Transverse colon (tissue), 4 donors: Measurements from ENCODE around the gene TMEM130. TPM values are rescaled to one million over a fixed set of nuclear protein-coding genes. Genes with fewer than 3 reads are reported as not detected.
A peak's percentile ranks its signal among the peaks of the same experiment; 100 is the strongest.

Experiments used
- DNase-seq: peaks from one replicate; pipeline ENCODE4 v3.0.0-alpha.2; 2019
- H3K27ac ChIP-seq, 4 donors: fragments of 200-600 bp; sonication (generic); 2 replicates each; pipeline ENCODE4 v1.5.1; 2016 to 2018; ENCODE audit warnings: inconsistent platforms in 4 of 4
- H3K27me3 ChIP-seq: fragments of 200-600 bp; sonication (generic); 2 replicates; pipeline ENCODE4 v1.5.1; 2017; ENCODE audit warnings: inconsistent platforms
- H3K36me3 ChIP-seq, 4 donors: fragments of 200-600 bp; sonication (generic); 2 replicates each; pipeline ENCODE4 v1.5.1; 2017 to 2019; ENCODE audit warnings: inconsistent platforms in 4 of 4
- H3K4me1 ChIP-seq, 4 donors: fragments of 200-600 bp; sonication (generic); 2 replicates each; pipeline ENCODE4 v1.5.1; 2017 to 2020; ENCODE audit warnings: inconsistent platforms in 4 of 4
- H3K4me3 ChIP-seq, 4 donors: fragments of 200-600 bp; sonication (generic); 1 replicate in 1 of 4; 2 replicates in 3 of 4; pipeline versions ENCODE4 v1.5.1 to v1.6.1; 2017 to 2019; ENCODE audit warnings: inconsistent platforms in 4 of 4
- H3K9me3 ChIP-seq, 2 donors: fragments of 200-600 bp; sonication (generic); 2 replicates each; pipeline ENCODE4 v1.5.1; 2017 to 2019; ENCODE audit warnings: inconsistent platforms in 2 of 2
- EP300 ChIP-seq: sonication (generic); formaldehyde crosslinking; IDR thresholded peaks from one replicate; pipeline ENCODE4 v1.6.1; 2017; ENCODE audit warnings: antibody characterized with exemption, low read depth
- POLR2A ChIP-seq: fragments of 450-650 bp; IDR thresholded peaks from one replicate; pipeline ENCODE4 v1.6.1; 2016; ENCODE audit warnings: antibody characterized with exemption, mild to moderate bottlenecking, moderate library complexity
- POLR2AphosphoS5 ChIP-seq, 3 donors: sonication (generic); formaldehyde crosslinking; IDR thresholded peaks; one replicate each; pipeline ENCODE4 v1.6.1; 2016; ENCODE audit warnings: antibody characterized with exemption in 3 of 3
- WGBS, 2 donors: methylation state at CpG; one replicate each; pipeline ENCODE4 v1.1.5; 2018; ENCODE audit warnings: low coverage in 1 of 2; 5-methylcytosine and 5-hydroxymethylcytosine counted together
- in situ Hi-C, 4 donors: fragments of 200-750 bp; cut with MboI; loops; one replicate each; pipeline versions ENCODE4 v1.15.0 to v1.15.1; 2017; ENCODE audit warnings: low sequenced_read_pairs in 3 of 4, low pct_ligation_motif_present in 1 of 4, low pct_unique_long_range_greater_than_20kb in 1 of 4
- intact Hi-C: fragments of 100-400 bp; cut with DNase I; formaldehyde crosslinking; loops from one replicate; pipeline ENCODE4 v1.15.1; 2023; ENCODE audit warnings: low total_unique reads
- total RNA-seq, 4 donors: library from RNA; depleted of rRNA; stranded (reverse); fragments of >200 nt; gene quantifications; one replicate each; pipeline ENCODE4 v1.1.0, GENCODE V29; 2016
- TF ChIP-seq, protein P1 (sequence below), 5 experiments: fragments of 200-600 bp in 3 of 5; fragments of 450-650 bp in 2 of 5; sonication (generic) in 3 of 5; IDR thresholded peaks; 1 replicate in 2 of 5; 2 replicates in 3 of 5; pipeline ENCODE4 v1.5.1; 2016 to 2017; ENCODE audit warnings: antibody characterized with exemption in 5 of 5, inconsistent platforms in 3 of 5, mild to moderate bottlenecking in 2 of 5, moderate library complexity in 1 of 5

The TMEM130 gene
- total RNA-seq, 4 donors from 2014 or later: 0.14 to 1.5 (median 1.1) TPM; not detected in 1

DNA sequence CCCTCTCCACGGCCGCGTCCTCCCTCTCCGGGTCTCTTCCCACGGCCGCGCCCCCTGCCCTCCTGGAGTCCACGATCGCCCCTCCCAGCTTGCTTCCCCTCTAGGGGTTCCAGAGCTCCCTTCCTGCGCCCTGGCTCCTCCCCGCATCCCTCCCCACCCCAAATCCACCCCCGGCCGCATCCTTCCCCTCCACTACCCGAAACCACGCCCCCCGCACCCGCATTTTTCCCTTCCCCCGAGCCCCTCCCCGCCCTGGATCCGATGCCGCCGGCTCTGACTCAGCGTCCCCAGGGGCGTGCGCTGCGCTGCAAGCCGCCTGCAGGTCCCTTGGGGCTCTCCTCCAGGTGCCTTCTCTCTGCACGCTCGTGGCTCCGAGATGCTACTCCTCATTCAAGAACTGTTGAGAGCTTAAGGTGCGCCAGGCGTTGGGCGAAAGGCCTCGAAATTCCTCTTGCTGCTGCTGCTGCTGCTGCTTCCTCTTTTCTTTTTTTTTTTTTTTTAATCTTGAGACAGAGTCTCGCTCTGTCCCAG is 372 bp upstream of the TMEM130 start:
- 0% methylated on average over 35 of the region's 35 CpGs; no CpG with 5 or more reads in 1 of the 2 donors for WGBS, 2 donors
- peak overlapping the region in 3 of 4 donors; percentile 7 to 50 (median 22) for H3K4me3 ChIP-seq
- peaks cover 0 to 15% (median 7%) of the 10 kb centered on the region in 4 donors for H3K4me1 ChIP-seq
- H3K27me3 ChIP-seq: peaks cover 51% of the 10 kb centered on the region
- peak; percentile 26 for DNase-seq
- intact Hi-C loops (no loop called here), in situ Hi-C loops (no loop called here)
- TF ChIP-seq POLR2A: no peak
- no peak for TF ChIP-seq EP300
- no peak for TF ChIP-seq POLR2AphosphoS5 (IDR thresholded peaks at IDR 0.05)
- TF ChIP-seq, protein P1, sequence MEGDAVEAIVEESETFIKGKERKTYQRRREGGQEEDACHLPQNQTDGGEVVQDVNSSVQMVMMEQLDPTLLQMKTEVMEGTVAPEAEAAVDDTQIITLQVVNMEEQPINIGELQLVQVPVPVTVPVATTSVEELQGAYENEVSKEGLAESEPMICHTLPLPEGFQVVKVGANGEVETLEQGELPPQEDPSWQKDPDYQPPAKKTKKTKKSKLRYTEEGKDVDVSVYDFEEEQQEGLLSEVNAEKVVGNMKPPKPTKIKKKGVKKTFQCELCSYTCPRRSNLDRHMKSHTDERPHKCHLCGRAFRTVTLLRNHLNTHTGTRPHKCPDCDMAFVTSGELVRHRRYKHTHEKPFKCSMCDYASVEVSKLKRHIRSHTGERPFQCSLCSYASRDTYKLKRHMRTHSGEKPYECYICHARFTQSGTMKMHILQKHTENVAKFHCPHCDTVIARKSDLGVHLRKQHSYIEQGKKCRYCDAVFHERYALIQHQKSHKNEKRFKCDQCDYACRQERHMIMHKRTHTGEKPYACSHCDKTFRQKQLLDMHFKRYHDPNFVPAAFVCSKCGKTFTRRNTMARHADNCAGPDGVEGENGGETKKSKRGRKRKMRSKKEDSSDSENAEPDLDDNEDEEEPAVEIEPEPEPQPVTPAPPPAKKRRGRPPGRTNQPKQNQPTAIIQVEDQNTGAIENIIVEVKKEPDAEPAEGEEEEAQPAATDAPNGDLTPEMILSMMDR (IDR thresholded peaks at IDR 0.05): no peak
- no peaks in the 10 kb centered on the region for H3K36me3 ChIP-seq
- H3K27ac ChIP-seq: no peak overlapping the region
- H3K9me3 ChIP-seq: no peaks in the 10 kb centered on the region

DNA sequence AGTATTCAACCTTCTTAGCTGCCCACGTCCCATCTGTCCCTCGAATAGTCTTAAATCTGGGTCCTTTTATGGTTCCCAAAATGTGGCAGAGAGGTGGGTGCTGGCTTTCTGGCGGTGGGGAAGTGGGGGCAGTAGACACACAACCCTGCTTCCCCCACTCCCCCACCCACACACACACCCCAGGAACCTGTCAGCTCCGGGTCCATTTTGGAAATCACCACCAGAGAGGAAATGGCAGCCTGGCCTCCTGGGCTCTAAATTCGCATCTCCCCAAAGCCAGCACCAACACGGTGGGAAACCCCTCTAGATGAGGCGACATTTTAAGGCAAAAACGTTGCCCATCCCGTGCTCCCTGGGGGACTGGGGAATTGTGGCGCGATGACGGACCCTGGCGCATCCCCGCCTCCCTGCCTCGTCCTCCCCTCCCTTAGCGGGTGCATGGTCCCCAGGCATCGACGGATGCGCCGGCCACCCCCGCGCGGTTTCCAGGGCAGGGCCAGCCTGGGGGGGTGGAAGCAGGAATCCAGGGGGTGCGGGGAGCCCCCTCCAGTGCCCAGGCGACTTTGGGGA is 702 bp downstream of the TMEM130 start:
- H3K4me1 ChIP-seq: peaks cover 0 to 15% (median 7%) of the 10 kb centered on the region in 4 donors
- H3K27me3 ChIP-seq: peaks cover 51% of the 10 kb centered on the region
- TF ChIP-seq, protein P1 (IDR thresholded peaks at IDR 0.05): no peak
- TF ChIP-seq POLR2AphosphoS5 (IDR thresholded peaks at IDR 0.05) (no peak), POLR2A (no peak), EP300 (no peak)
- H3K36me3 ChIP-seq: no peaks in the 10 kb centered on the region
- WGBS, 2 donors: 16 to 67% methylated on average over 2 to 22 of the region's 25 CpGs
- H3K9me3 ChIP-seq: no peaks in the 10 kb centered on the region
- intact Hi-C loops: no loop called here
- in situ Hi-C loops: no loop called here
- peak overlapping the region in 2 of 4 donors; percentile 22 to 50 for H3K4me3 ChIP-seq
- no peak for DNase-seq
- H3K27ac ChIP-seq: no peak overlapping the region

DNA sequence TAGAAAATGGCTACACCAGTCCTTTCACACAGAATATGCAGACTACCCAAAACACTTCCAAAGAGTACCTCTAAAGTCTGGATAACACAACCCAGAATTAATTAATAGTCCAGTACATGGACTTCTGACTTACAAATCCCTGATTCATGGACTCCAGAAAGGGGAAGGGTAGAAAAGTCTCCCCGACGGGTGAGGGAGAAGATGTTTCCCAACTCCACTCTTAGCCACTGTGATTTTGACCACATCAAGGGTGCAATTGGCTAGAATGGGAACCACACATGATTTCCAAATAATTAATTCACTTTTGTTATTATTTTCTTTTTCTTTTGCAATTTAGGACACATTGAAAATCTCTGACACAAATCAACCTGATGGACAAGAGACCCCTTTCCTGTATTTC is 1.4 kb downstream of the TMEM130 start:
- Histone ChIP-seq H3K27ac (no peak overlapping the region), H3K36me3 (no peaks in the 10 kb centered on the region), H3K27me3 (peaks cover 51% of the 10 kb centered on the region), H3K4me3 (no peak overlapping the region), H3K9me3 (no peaks in the 10 kb centered on the region), H3K4me1 (peaks cover 0 to 15% (median 7%) of the 10 kb centered on the region in 4 donors)
- in situ Hi-C loops: no loop called here
- intact Hi-C loops: no loop called here
- TF ChIP-seq EP300: no peak
- TF ChIP-seq POLR2AphosphoS5 (IDR thresholded peaks at IDR 0.05): no peak
- TF ChIP-seq, protein P1 (IDR thresholded peaks at IDR 0.05): no peak
- no peak for TF ChIP-seq POLR2A
- WGBS, 2 donors: 62 to 64% methylated on average over 2 of the region's 2 CpGs
- no peak for DNase-seq

DNA sequence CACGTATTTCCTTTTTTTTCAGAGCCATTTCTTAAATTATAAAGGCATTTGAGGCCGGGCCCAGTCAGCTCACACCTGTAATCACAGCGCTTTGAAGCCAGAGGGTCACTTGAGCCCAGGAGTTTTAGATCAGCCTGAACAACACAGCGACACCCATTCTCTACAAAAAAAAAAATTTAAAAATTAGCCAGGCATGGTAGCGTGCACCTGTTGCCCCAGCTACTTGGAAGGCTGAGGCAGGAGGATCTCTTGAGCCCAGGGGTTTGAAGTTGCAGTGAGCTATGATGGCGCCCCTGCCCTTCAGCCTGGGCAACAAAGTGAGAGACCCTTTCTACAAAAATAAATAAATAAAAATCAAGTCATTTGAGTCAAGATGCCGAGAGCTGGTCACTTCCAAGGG is 3.0 kb downstream of the TMEM130 start:
- no peak for DNase-seq
- peaks cover 50% of the 10 kb centered on the region for H3K27me3 ChIP-seq
- intact Hi-C loops (no loop called here), in situ Hi-C loops (no loop called here)
- H3K4me3 ChIP-seq: no peak overlapping the region
- 78 to 81% methylated on average over 7 of the region's 7 CpGs for WGBS, 2 donors
- TF ChIP-seq POLR2A: no peak
- TF ChIP-seq POLR2AphosphoS5 (IDR thresholded peaks at IDR 0.05): no peak
- peaks cover 0 to 15% (median 7%) of the 10 kb centered on the region in 4 donors for H3K4me1 ChIP-seq
- H3K36me3 ChIP-seq: no peaks in the 10 kb centered on the region
- H3K27ac ChIP-seq: no peak overlapping the region
- no peaks in the 10 kb centered on the region for H3K9me3 ChIP-seq
